ENCODE results near the gene FMNL3. TPM values are rescaled to one million over a fixed set of nuclear protein-coding genes. Genes with fewer than 3 reads are reported as not detected.

The FMNL3 gene
- total and polyA plus RNA-seq, 2 of the 13 experiments (the other 11 are each of a cell fraction or from before 2014, with no cell fraction given), result 0.44 to 1.1 TPM

- TF ChIP-seq SKIL (CRISPR knock-in tag; IDR thresholded peaks at IDR 0.05; ENCODE audit: borderline replicate concordance), result peak; percentile 76
- TF ChIP-seq MLX (CRISPR knock-in tag; IDR thresholded peaks at IDR 0.05), result no peak
- no peak for TF ChIP-seq ZNF619 (CRISPR knock-in tag; IDR thresholded peaks at IDR 0.05)
- TF ChIP-seq NONO (IDR thresholded peaks at IDR 0.05), result no peak
- no peak for TF ChIP-seq NONO (CRISPR knock-in tag; conservative IDR thresholded peaks at IDR 0.05)
- TF ChIP-seq RBFOX2 (IDR thresholded peaks at IDR 0.05; ENCODE audit: low read depth, low read length), result peak; percentile 77
- TF ChIP-seq ZNF317 (CRISPR knock-in tag; IDR thresholded peaks at IDR 0.05), result no peak
- 0 out of 2 replicates have a peak, but pooled peaks have one; percentile 36 for TF ChIP-seq MED1 (CRISPR knock-in tag; IDR thresholded peaks at IDR 0.05)
- 0 out of 2 replicates have a peak, but pooled peaks have one; percentile 74 for TF ChIP-seq FIP1L1 (IDR thresholded peaks at IDR 0.05; ENCODE audit: borderline replicate concordance, insufficient read depth, low read depth, low read length)
- TF ChIP-seq ZBTB39 (CRISPR knock-in tag; IDR thresholded peaks at IDR 0.05), result no peak
- no peak for TF ChIP-seq XBP1 (CRISPR knock-in tag; IDR thresholded peaks at IDR 0.05)
- TF ChIP-seq FOXA3 (CRISPR knock-in tag; IDR thresholded peaks at IDR 0.05), result peak; percentile 32
- TF ChIP-seq ZNF747 (CRISPR knock-in tag; IDR thresholded peaks at IDR 0.05; ENCODE audit: borderline replicate concordance), result no peak
- TF ChIP-seq DZIP1 (CRISPR knock-in tag; IDR thresholded peaks at IDR 0.05), result no peak
- TF ChIP-seq FUBP1 (CRISPR knock-in tag; IDR thresholded peaks at IDR 0.05; ENCODE audit: borderline replicate concordance), result no peak
- no peak for TF ChIP-seq PHF20 (CRISPR knock-in tag; IDR thresholded peaks at IDR 0.05)
- TF ChIP-seq KDM6A (CRISPR knock-in tag; IDR thresholded peaks at IDR 0.05; ENCODE audit: low read depth), result no peak
- TF ChIP-seq ZNF768 (CRISPR knock-in tag; IDR thresholded peaks at IDR 0.05), result no peak
- TF ChIP-seq ZNF543 (CRISPR knock-in tag; IDR thresholded peaks at IDR 0.05), result no peak; the same call in 1 of the 2 replicates
Measured at GRCh38 chr12:49741882-49742620, 34.8 kb upstream of the FMNL3 start (continued).
